WI38 (cell line): ENCODE results near the gene MPHOSPH8.

ENCODE experiments used
- H3K4me3 ChIP-seq: 2 replicates; pipeline ENCODE4 v1.5.1; 2011; ENCODE audit warnings: low read depth, mild to moderate bottlenecking, control low read depth, low read length
- CTCF ChIP-seq: IDR thresholded peaks from 2 replicates; pipeline ENCODE4 v1.5.1; 2012; ENCODE audit warnings: low read depth, mild to moderate bottlenecking, control low read depth, low read length

Gene MPHOSPH8

GRCh38 chr13:19657872-19658591, 24.6 kb downstream of the MPHOSPH8 start:
- no peak overlapping the region for H3K4me3 ChIP-seq
- TF ChIP-seq CTCF: no peak

- H3K4me3 ChIP-seq: no peak overlapping the region
- TF ChIP-seq CTCF: no peak
Observed at GRCh38 chr13:19658831-19659230, 25.4 kb downstream of the MPHOSPH8 start.

GRCh38 chr13:19661126-19661525, 27.7 kb downstream of the MPHOSPH8 start:
- H3K4me3 ChIP-seq: no peak overlapping the region
- no peak for TF ChIP-seq CTCF

GRCh38 chr13:19661561-19661960, 28.1 kb downstream of the MPHOSPH8 start:
- no peak overlapping the region for H3K4me3 ChIP-seq
- TF ChIP-seq CTCF: no peak

GRCh38 chr13:19663416-19663979, 30.0 kb downstream of the MPHOSPH8 start:
- no peak overlapping the region for H3K4me3 ChIP-seq
- TF ChIP-seq CTCF: no peak

GRCh38 chr13:19664481-19665230, 31.2 kb downstream of the MPHOSPH8 start:
- no peak overlapping the region for H3K4me3 ChIP-seq
- no peak for TF ChIP-seq CTCF

GRCh38 chr13:19665427-19665859, 32.0 kb downstream of the MPHOSPH8 start:
- TF ChIP-seq CTCF: no peak
- H3K4me3 ChIP-seq: no peak overlapping the region
